Measurements from ENCODE around the gene KLF3.

Gene KLF3

DNA sequence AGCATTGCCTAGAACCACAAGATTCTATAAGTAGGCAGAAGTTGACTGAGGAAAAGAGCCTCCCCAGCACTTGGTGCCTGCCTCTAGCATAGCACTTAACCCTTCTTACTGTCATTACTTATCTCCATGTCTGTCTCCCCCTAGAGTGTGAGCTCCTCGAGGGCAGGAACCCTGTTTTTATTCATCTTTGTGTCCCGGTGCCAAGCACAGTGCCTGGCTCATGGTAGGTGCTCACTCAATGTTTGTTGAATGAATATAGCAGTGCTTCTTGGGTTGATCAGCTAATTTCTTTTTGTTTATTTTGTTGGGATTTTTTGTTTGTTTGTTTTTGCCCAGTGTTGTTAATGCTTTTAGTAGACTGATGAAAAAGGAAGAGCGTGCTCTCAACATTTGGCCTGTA, 30.3 kb downstream of the KLF3 start:
- no peak for DNase-seq

DNA sequence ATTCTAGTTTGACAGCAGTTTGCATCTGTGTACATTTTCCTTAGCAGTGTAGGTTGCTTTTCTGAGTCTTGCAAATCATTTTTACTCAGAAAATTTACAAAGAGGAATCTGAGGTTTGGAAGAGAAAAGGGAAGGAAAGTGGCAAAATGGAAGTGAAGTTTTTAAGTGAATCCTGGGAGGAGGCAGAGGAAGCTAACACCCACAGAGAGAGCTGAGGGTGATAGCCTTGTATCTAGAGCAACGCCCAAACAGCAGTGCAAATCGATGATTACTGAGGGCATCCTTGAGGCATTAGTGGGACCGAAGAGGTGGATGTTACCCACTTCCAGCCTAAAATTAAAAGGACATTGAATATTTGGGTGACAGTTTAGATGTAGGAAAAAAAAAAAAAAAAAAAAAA, 31.8 kb downstream of the KLF3 start:
- DNase-seq: no peak

DNA sequence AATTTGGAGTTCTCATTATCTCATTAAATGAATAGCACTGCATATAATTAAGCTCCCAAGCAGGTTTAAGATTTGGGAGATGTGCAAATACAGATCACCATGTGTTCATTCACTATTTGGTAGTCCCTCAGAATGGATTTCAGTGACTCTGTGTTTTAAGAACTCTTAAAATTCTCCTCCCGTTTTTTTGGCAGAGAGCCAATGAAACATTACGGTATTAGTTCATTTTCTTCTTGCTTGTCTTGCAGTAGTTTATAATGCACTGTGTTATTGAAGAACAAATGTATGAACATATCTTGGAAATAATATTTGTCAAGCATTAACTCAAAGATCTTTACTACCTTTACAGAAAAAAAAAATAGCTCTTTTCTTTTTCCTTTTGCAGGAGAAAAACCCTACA, 32.7 kb downstream of the KLF3 start:
- no peak for DNase-seq

- DNase-seq: no peak
These were observed 34.2 kb downstream of the KLF3 start for GRCh38 chr4:38698176-38698575.

DNA sequence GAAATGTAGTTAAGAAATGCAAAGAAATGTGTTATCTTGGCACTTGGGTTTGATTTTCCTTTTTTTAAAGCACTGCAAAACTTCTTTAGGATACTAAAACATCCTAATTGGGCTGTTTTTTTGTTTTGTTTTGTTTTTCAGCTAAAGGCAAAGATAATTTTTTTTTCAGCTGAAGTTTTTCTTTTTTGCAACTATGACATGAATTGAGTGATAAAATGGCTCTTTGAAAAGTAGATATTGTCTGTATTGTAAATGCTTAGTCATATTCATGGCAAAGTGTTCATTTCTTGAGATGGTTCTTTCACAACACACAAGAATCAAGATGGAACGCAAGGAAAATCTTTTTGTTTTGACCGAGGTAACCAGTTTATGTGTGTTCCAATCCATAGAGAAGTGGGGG, 35.1 kb downstream of the KLF3 start:
- no peak for DNase-seq

GRCh38 chr4:38703635-38704034, 39.6 kb downstream of the KLF3 start:
- DNase-seq: no peak

GRCh38 chr4:38704622-38705154, 40.7 kb downstream of the KLF3 start:
- DNase-seq: no peak

DNA sequence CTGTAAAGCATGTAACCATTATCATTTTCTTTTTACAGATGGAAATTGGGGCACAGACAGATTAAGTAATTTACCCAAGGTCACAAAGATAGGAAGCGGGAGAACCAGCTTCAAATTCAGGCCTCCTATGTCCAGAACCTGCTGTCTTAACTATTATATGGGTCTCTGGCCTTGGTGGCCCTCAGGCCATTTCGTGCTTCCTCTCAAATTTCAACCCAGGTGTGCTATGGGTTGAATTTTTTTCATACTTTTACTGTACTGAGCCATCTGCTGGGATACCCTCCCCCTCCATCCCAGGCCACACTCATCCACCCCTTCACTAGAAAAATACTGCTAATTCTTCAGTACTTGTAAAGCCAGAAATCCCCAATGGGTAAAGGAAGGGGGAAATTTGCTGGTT, 42.3 kb downstream of the KLF3 start:
- no peak for DNase-seq

- DNase-seq: no peak
These were observed 46.1 kb downstream of the KLF3 start for GRCh38 chr4:38710053-38710452.

GRCh38 chr4:38711066-38711465, 47.1 kb downstream of the KLF3 start:
- DNase-seq: no peak

DNA sequence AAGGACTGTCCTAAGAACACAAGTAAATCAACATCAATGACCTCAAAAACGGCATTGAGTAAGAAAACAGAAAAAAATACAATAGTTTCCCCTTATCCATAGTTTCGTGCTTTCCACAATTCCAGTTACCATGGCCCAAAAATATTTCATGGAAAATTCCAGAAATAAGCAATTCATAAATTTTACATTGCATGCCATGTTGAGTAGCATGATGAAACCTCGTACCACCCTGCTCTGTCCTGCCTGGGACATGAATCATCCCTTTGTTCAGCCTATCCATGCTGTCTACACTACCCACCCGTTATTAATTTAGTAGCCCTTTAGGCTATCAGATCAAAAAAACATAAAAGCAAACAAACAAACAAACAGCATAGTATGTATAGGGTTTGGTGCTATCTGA, 51.1 kb downstream of the KLF3 start:
- no peak for DNase-seq

DNA sequence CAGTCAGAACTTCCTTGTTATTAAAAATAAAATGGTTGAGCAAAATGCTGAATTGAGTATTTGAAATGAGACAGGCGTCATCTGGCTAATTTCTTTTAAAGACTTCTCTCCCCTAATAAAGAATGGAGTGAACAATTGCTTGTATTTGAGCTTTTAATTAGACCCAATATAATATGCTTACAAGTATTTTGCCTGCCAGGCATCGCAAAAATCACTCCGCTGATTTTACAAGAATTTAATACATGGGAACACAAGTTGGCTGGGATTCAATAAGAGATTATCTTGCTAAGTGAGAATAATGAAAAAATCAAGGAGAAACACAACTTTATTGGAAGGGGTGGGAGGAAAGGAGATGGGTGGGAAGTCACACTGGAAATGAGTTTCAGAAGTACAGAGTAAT, 52.3 kb downstream of the KLF3 start:
- DNase-seq: no peak

DNA sequence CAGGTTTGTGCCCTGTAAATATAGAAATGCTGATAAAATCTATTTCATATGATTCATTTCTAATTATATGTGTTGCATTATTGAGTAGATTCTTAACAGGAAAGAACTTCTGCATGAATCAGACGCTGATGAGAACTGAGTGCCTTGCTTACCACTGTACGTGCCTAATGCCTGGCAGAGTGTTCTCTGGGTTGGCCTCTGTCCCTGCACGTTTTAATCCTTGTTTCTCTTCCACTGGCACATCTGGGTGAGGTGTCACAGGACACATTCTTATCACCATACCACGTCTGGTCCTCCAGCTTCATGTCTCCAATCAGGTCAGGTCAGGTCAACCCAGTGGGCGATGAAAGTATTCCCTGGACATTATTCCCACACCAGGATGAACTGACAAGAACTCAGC, 53.6 kb downstream of the KLF3 start:
- DNase-seq: no peak

DNA sequence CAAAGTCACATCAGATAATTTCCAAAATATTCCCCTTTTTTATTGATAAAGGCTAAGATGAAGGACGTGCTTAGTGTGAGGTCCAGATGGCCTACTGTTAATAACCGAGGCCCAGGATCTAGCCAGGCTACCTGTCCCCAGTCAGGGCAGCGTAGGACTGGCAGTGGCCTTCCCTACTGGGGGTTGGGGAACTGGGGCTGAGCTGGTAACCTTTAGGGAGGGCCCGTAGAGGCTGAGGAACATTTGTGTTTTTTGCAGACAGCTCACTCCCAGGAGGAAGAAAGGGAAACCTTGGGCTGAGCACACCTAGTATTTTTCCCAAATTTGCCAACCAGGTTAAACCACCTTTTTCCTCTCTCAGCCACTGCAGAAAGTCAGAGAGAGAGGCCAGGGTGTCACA, 59.1 kb downstream of the KLF3 start:
- no peak for DNase-seq

DNA sequence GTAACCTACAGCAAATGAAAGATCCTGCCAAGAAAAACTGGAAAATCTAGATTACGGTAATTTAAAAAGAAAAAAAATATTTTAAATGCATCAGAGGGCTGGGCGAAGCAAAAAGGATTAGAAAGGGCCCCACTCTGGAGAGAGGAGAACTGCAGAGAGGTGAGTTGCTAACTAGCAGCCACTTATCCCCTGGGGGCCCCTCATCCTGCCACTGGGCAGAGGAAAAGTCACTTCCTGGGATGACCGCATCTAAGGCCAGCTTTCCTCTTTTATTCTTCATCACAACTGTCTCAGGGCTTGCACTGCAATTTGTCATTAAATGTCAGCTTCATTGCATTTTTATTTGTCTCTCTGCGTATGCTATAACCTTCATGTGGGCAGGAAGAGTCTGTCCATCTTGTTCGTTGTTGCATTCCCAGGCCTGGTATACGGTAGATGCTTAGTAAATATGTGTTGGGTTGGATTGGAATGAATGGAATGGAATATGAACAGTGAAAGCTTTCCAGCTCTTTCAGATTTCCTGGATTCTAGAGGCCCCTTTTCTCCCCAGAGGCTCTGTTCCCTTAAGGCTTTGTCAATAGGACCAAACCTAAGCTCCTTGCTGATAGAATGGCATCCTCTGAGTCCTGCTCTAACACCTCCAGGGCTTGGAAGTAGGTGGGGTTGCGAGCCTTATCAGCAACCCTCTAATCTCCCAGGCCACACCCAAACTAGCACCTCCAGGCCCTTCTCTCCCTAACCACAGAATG, 59.9 kb downstream of the KLF3 start:
- no peak for DNase-seq

GRCh38 chr4:38724475-38724808, 60.4 kb downstream of the KLF3 start:
- no peak for DNase-seq

DNA sequence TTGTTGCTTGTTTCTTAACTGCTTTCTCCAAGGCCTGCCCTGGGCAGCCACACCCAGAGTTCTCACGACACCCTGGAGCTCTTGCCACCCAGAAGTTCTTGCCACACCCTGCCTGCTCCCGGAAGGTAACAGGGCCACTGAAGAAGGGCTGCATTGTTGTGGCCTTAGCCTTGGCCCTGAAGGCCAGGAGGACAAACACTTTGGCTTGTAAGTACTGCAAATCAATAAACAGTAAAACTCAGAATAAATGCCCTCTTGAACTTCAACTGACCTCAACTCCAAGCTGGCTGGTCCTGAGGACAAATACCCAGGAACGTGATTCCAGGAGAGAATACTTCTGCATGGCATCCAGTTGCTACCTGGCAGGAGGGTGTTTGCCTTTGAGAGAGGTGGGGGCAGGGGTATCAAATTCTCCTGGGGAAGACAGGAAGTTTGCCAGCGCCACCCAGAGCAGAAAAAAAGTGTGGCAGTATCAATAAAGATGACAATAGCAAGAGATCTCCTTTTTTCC, 64.7 kb downstream of the KLF3 start:
- no peak for DNase-seq

DNA sequence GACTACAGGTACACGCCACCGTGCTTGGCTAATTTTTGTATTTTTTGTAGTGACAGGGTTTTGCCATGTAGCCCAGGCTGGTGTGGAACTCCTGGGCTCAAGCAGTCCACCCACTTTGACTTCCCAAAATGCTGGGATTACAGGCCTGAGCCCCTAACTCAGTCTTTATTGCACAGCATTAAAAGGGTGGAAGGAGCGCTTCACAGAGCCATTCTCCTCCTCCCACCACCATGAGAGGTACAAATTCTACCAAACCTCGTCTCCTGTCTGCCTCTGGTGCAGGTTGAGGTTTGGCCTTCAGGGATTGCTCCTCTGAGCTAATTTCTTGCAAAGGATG, 66.5 kb downstream of the KLF3 start:
- no peak for DNase-seq

DNA sequence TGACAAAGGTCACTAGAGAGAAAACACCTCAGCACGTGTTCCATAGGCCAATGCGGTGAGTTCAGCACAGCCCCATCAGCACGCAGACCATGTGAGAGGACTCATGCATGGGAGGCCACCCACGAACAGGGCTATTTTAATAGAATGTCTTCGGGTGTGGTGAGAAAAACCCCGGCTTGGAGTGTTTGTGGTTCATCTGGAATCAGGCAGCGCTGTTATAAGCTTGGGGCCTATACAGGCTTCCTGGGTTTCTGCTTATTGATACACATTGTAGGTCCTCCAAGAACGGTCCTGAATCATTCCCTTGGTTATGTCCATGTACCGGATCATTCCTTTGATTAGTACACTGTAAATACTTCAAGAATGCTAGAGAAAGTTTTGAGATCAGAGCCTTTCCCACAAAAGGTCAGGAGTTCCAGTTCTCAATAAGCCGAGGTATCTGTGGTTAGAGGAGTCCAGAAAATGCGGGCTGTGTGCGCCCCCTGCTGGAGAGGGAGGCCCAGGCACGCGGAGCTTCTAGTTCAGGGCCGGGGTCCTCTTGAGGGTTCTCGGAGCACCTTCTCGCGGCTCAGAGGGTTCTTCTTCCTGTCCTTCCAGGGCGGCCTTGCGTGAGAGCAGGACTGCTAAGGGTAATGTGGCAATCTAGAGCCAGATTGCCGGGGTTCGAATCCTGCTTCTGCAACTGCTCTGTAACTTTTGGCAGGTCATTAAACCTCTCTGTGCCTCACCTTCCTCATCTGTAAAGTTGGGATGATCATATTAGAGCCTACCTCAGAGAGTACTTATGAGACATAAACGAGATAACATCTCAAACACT, 67.0 kb downstream of the KLF3 start:
- DNase-seq: peak in 50 of 56 donors; percentile 4 to 88 (median 45)

GRCh38 chr4:38733663-38734062, 69.7 kb downstream of the KLF3 start:
- no peak for DNase-seq

GRCh38 chr4:38734446-38734845, 70.4 kb downstream of the KLF3 start:
- DNase-seq: no peak

DNA sequence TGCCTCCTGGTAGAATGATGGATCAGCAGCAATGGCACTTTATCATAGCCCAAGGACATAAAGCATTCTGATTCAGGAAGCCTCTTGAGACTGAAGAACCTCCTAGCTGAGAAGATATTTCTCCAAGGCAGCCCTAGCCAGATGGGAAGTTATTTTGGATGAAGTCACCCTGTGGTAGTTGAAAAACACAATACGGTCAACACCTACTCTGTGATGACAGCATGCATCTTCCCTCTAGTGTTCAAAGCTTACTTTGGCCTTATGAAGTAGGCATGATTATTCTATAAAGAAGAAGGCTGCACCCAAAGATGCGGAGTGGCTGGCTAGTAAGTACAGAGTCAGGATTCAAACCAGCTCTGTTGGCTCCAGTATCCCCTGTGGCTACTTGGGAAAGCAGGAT, 70.9 kb downstream of the KLF3 start:
- DNase-seq: no peak

- DNase-seq: no peak
These were observed 71.9 kb downstream of the KLF3 start for GRCh38 chr4:38735870-38736269.

Data from nucleus accumbens (tissue), 56 donors.